HG03457 (cell line): ENCODE measurements around the gene PAQR5.
"Not testable (repeated sequence)": the region's sequence is repeated elsewhere in the genome, so short reads cannot be mapped to it uniquely, and the experiment has no call there.

Experiments
- ATAC-seq: cut with Tn5 transposase; IDR thresholded peaks from one replicate; pipeline ENCODE4 v1.9.1; 2021; ENCODE audit warnings: moderate number of reproducible peaks; ENCODE audit not compliant: unreplicated experiment

PAQR5 gene

GRCh38 chr15:69346112-69346511 is 47.4 kb downstream of the PAQR5 start:
- no peak for ATAC-seq

- ATAC-seq, result no peak
These were observed 52.6 kb downstream of the PAQR5 start for GRCh38 chr15:69351333-69351732.

DNA sequence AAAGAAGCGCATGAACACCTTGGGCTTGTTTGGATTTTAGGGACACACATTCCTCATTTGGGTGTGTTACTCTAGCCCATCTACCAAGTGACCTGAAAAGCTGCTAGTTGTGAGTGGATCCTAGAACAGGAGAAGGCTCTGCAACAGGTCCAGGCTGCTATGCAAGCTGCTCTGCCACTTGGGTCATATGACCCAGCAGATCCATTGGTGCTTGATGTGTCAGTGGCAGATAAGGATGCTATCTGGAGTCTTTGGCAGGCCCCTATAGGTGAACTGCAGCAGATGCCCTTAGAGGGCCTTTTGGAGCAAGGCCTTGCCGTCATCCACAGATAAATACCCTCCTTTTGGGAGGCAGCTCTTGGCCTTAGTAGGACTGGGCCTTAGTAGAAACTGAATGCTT is 53.2 kb downstream of the PAQR5 start:
- ATAC-seq, result no peak

- no peak for ATAC-seq
These were observed 59.4 kb downstream of the PAQR5 start for GRCh38 chr15:69357773-69358771.

GRCh38 chr15:69358850-69359249 is 60.1 kb downstream of the PAQR5 start:
- no peak for ATAC-seq

DNA sequence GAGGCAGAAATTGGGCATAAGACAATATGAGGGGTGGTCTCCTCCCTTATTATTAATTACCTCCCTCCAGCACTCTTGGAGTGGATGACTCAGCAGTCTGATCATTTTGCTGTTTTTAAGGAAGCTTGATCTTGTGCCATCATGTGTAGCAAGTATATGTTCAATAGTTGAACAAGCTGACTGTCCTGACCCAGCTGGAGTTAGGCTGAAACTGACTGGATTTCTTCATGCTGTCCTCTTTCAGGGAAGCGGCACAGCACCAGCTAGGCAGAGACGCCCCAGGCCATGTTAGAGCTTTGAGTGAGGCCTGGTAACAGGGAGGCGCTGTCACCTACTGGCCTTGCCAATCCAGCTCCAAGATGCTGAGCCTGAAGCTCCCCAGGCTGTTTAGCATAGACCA is 61.0 kb downstream of the PAQR5 start:
- no peak for ATAC-seq

GRCh38 chr15:69360642-69361041 is 61.9 kb downstream of the PAQR5 start:
- no peak for ATAC-seq

- ATAC-seq, result no peak
These were observed 68.5 kb downstream of the PAQR5 start for GRCh38 chr15:69367236-69367635.

DNA sequence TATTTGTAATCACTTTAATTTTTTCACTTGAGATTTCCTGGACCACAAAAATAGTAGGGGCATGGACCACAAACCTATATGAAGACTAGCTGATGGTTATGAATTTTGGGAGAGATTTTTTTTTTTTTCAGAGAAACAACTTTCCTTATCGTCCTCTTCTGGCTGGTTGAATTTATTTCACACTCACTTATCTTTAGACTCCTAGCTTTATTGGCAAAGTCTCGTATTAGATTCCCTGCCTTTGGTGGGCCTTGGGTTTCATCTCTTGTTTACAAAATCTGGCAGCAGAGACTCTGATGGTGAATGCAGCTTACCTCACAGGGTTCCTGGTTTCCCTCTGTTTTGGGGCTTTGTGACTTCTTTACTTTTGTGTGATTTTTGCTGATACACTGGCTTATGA is 70.9 kb downstream of the PAQR5 start:
- no peak for ATAC-seq

- no peak for ATAC-seq
These were observed 74.7 kb downstream of the PAQR5 start for GRCh38 chr15:69373406-69373805.

GRCh38 chr15:69375151-69375790 is 76.6 kb downstream of the PAQR5 start:
- no peak for ATAC-seq

DNA sequence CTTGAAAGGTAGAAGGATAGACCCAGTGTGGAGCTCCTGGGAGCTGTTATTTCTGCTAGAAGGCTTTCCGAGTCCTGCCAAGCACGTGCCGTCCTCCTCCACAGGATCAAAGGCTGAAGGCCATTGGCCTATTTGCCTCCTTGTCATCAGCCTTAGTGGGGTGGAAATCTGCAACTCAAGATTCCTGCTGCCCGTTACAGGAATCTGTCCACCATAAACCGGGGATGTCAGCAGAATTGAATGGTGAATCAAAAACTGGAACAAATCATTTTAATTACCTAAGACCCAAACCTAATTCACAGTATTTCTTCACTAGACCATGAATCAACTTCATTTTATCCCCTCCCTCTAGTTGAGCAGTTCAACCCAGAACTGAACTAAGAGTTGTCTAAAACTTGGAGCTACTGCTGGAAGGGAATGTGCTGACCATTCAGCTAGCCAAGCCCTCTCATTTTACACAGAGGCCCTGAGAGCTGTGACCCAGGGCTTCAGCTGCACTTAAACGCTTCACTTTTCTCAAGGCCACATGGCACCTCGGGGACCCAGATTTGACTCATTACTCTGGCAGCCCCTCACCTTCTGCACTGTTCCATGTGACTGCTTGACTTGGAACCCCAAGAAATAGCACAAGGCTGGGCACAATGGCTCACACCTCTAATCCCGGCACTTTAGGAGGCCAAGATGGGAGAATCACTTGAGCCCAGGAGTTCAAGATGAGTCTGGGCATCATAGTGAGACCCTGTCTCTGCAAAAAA is 78.7 kb downstream of the PAQR5 start:
- no peak for ATAC-seq

GRCh38 chr15:69380100-69380725 is 81.5 kb downstream of the PAQR5 start:
- no peak for ATAC-seq

DNA sequence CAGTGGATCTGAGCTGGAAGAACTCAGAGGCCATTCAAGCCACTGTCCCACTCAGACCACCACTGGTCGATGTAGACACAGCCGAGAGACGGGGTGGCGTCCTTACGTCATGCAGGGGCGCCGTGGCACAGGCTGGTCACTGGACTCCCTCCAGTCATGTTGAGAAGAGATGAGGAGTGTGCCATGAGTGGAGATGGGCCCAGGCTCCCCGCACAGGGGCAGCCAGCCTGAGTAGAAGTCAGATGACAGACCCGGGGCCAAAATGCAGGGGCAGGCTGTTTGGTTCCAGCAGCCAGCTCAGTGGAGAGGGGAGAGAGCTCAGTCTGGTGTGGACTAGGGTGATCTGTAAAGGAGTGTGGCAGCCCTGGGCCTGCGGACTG is 82.0 kb downstream of the PAQR5 start:
- ATAC-seq, result no peak

- ATAC-seq, result not testable (repeated sequence)
These were observed 83.5 kb downstream of the PAQR5 start for GRCh38 chr15:69382176-69382575.

DNA sequence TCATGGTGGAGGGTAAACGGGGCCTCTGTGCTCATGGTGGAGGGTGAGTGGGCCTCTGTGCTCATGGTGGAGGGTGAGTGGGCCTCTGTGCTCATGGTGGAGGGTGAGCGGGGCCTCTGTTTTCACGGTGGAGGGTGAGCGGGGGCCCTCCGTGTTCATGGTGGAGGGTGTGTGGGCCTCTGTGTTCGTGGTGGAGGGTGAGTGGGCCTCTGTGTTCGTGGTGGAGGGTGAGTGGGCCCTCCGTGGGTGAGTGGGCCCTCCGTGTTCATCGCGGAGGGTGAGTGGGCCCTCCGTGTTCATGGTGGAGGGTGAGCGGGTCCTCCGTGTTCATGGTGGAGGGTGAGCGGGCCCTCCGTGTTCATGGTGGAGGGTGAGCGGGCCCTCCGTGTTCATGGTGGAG is 85.4 kb downstream of the PAQR5 start:
- not testable (repeated sequence) for ATAC-seq

DNA sequence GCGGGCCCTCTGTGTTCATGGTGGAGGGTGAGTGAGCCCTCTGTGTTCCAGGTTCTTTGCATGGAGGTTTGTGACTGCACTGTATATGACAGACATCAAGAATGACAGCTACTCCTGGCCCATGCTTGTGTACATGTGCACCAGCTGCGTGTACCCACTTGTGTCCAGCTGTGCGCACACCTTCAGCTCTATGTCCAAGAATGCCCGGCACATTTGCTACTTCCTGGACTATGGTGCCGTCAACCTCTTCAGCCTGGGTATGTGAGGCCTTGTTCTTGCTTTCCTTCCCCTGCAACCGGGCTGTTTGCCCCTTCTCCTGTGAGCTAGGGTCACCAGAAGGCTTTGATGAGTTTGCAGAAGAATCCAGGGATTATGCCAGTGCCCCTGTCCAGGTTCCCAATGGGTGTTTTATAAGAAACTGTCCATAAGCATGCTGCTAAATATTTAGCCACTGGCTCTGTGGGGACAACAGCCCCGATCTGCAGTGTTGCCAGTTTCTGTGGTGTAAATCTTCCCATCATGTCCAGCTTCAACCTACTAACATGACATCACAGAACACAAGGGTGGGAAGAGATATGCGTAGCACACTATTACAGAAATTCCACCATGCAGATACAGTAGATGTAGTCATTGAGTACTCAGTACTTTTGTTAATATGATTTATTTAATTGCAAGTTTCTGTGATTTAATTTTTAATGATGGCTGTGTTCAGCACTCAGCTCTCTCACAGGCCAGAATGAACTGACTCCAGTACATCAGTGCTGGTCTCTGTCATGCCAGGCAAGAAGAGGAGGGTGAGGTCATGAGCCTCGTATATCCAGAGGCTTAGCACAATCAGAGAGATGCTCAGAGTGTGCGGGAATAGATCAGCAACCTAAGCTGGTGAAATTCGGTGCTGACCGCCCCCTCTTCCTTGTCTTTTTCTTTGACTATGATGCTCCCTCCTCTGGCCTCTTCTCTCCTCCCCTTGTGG is 86.2 kb downstream of the PAQR5 start:
- no peak for ATAC-seq

- ATAC-seq, result no peak
These were observed 87.1 kb downstream of the PAQR5 start for GRCh38 chr15:69385831-69386230.

DNA sequence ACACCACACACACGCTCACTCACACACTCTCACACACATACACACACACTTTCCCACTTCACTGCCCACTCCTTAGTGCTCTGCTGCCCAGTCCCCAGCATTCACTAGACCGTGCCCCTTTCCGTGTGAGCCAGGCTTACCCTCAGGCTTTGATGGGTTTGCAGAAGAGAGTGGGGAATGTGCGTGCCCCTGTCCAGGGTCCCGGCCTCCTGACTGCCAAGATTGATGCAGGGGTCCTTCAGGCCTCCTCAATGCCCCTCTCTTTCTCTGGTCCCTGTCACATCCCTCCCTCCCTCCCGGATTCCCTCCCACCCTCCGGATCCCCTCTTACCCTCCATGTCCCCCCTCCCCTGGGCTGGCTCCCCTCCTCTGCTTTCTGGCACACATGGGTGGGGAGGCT is 87.6 kb downstream of the PAQR5 start:
- no peak for ATAC-seq

DNA sequence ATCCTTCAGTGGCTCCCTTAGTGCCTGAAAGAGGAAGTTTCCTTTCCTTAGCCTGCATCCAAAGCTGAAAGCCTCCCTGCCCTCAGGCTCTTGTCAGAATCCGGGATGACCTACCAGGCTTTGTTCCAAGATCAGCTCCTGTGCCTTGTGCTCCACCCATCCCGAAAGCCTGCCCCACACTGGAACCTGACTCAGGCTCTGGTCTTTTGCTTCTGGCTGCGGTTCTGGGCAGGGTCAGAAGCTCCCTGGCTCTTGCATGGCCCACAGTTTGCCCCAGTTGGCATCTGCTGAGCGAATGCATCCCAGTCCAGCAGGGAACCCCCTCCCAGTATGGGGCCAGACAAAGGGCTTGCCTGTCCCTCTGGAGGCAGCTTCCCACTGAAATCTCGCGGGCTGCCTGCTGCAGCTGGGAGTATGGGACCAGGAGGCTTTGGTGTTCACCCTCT is 89.6 kb downstream of the PAQR5 start:
- no peak for ATAC-seq
